Thoracic aorta (tissue), 2 donors: Measurements from ENCODE around the gene PET117. TPM values are rescaled to one million over a fixed set of nuclear protein-coding genes. Genes with fewer than 3 reads are reported as not detected.

ENCODE experiments used
- ATAC-seq: fragments of 150-250 bp; one replicate; pipeline ENCODE4 v1.8.0; 2017; ENCODE audit warnings: low read depth; ENCODE audit not compliant: insufficient number of reproducible peaks, low FRiP score
- DNase-seq: peaks from one replicate; pipeline ENCODE4 v3.0.0-alpha.2; 2020; ENCODE audit warnings: low spot score
- H3K27ac ChIP-seq, 2 donors: fragments of 200-600 bp; sonication (generic); 1 replicate in 1 of 2; 2 replicates in 1 of 2; pipeline ENCODE4 v1.5.1; 2016; ENCODE audit warnings: mild to moderate bottlenecking in 2 of 2, moderate library complexity in 2 of 2
- H3K27me3 ChIP-seq: fragments of 200-600 bp; sonication (generic); replicated peaks from 2 replicates; pipeline ENCODE4 v1.6.0; 2016; ENCODE audit warnings: mild to moderate bottlenecking; ENCODE audit not compliant: insufficient read depth
- H3K36me3 ChIP-seq: fragments of 200-600 bp; sonication (generic); one replicate; pipeline ENCODE4 v1.5.1; 2016
- H3K4me1 ChIP-seq, 2 donors: fragments of 200-600 bp; sonication (generic); 1 replicate in 1 of 2; 2 replicates in 1 of 2; pipeline versions ENCODE4 v1.5.1 to v1.6.0; 2016; ENCODE audit warnings: low read depth in 2 of 2, mild to moderate bottlenecking in 1 of 2; ENCODE audit not compliant: control insufficient read depth in 1 of 2
- H3K4me3 ChIP-seq: fragments of 200-600 bp; sonication (generic); 2 replicates; pipeline ENCODE4 v1.5.1; 2016; ENCODE audit warnings: mild to moderate bottlenecking
- H3K9me3 ChIP-seq: fragments of 200-600 bp; sonication (generic); 2 replicates; pipeline ENCODE4 v1.5.1; 2016
- total RNA-seq, 2 donors: library from RNA; depleted of rRNA; stranded (reverse); fragments of >200 nt; gene quantifications; one replicate each; pipeline versions ENCODE4 v1.1.0 to v1.2.3, GENCODE V29; 2016
- TF ChIP-seq, protein P1 (sequence below): fragments of 200-600 bp; sonication (generic); IDR thresholded peaks from one replicate; pipeline ENCODE4 v1.5.1; 2019; ENCODE audit warnings: antibody characterized with exemption

The PET117 gene
- total RNA-seq, 2 donors from 2014 or later: 4.9 to 25.5 TPM

DNA sequence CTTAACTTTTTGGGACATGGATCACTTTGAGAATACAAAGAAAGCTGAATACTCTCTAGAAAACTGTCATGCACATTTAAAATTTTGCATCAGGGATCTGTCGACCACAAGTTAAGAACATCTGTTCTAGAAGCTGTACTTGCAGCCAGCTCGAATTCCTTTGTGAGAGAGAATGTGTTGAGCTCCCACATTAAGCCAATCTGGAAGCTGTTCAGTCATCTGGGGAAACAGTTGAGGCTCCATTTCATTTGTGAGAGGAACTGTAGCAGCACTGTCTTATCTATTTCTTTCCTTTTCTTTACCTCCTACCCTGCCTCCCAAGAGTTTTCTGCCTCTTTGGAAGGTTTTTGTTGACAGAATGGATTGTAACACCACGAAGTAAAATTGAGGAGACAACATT lies 50.8 kb downstream of the PET117 start:
- no peak for ATAC-seq
- H3K27me3 ChIP-seq: no peaks in the 10 kb centered on the region
- TF ChIP-seq, protein P1, sequence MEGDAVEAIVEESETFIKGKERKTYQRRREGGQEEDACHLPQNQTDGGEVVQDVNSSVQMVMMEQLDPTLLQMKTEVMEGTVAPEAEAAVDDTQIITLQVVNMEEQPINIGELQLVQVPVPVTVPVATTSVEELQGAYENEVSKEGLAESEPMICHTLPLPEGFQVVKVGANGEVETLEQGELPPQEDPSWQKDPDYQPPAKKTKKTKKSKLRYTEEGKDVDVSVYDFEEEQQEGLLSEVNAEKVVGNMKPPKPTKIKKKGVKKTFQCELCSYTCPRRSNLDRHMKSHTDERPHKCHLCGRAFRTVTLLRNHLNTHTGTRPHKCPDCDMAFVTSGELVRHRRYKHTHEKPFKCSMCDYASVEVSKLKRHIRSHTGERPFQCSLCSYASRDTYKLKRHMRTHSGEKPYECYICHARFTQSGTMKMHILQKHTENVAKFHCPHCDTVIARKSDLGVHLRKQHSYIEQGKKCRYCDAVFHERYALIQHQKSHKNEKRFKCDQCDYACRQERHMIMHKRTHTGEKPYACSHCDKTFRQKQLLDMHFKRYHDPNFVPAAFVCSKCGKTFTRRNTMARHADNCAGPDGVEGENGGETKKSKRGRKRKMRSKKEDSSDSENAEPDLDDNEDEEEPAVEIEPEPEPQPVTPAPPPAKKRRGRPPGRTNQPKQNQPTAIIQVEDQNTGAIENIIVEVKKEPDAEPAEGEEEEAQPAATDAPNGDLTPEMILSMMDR: no peak
- DNase-seq: no peak
- no peaks in the 10 kb centered on the region for H3K4me1 ChIP-seq
- H3K4me3 ChIP-seq: no peak overlapping the region
- peaks cover 25% of the 10 kb centered on the region for H3K36me3 ChIP-seq
- no peak overlapping the region for H3K27ac ChIP-seq
- no peaks in the 10 kb centered on the region for H3K9me3 ChIP-seq

DNA sequence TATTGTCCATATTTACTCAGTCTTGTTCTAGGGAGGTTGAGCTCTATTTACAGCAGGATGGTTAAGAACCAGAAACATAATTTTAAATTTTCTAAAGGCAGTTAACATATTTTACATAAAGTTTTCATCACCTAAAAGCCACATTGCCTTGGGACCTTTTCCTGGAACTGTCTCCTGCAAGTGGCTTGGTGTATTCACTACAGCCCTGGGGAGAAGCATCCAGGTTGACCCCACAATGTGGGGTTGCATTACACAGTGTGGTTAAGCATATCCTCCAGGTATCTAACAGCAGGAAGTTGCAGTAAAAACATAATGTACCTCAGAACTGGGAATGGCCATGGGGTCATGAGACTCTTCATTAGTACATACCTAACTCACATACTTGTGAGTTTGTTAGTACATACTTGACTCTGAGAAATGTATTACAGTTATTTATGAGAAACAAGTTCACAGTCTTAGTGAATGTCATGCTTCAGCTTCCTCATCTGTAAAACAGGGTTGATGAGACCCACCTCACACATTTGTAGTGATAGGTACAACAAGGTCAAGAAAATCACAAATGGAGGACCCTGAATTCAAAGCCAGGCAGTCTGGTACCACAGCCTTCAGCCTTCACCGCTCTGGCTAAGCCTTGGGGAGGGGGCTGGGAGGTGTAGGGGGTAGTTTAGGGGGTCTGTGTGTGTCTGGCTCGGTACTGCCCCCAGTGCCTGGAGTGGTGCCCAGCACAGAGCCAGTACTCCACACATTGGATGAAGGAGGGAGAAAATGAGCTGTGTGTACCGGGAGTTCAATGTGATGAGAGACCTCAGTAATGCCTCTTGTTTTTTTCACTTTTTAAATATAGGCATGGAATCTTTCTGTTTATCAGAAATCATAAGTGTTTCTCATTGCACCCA lies 52.9 kb downstream of the PET117 start:
- Histone ChIP-seq H3K4me3 (no peak overlapping the region), H3K27ac (no peak overlapping the region), H3K4me1 (no peaks in the 10 kb centered on the region), H3K27me3 (no peaks in the 10 kb centered on the region), H3K9me3 (no peaks in the 10 kb centered on the region), H3K36me3 (peaks cover 15% of the 10 kb centered on the region)
- TF ChIP-seq, protein P1: no peak
- no peak for DNase-seq
- no peak for ATAC-seq

DNA sequence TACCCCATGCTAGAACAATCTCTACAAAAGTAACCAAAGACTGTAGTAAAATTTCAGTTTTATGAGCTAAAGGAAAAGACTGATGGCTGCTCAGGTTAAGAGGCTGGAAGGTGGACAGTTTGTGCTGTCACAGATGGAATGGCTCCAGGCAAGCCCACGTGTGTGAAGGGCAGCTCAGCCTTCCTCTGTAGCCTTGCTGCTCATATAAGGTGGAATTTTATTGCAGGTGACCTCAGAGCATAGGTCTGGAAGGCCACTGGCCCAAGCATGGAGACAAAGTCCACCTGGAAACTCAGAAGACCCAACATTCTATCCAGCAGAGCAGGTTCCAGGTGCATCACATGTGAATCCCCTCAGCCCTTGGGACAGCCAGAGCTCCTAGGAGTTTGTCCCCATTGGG lies 53.6 kb downstream of the PET117 start:
- no peaks in the 10 kb centered on the region for H3K4me1 ChIP-seq
- H3K4me3 ChIP-seq: no peak overlapping the region
- TF ChIP-seq, protein P1: no peak
- H3K27ac ChIP-seq: no peak overlapping the region
- ATAC-seq (no peak), DNase-seq (no peak)
- H3K9me3 ChIP-seq: no peaks in the 10 kb centered on the region
- no peaks in the 10 kb centered on the region for H3K27me3 ChIP-seq
- peaks cover 9% of the 10 kb centered on the region for H3K36me3 ChIP-seq

Other genes starting within 250 kb of the PET117 start
- gene SNX5, start 169.1 kb upstream of the PET117 start, total RNA-seq: 100 to 1,000 TPM in 1 of 2 donors, 10 to 100 TPM in 1; 63.0 to 112 TPM
- 1 to 10 TPM; 7.4 to 8.8 TPM for gene MGME1, start 168.8 kb upstream of the PET117 start, total RNA-seq
- under 1 TPM in 1 of 2 donors, not detected in 1; 0.71 TPM for gene OVOL2, start 79.9 kb upstream of the PET117 start, total RNA-seq
- gene KAT14, start within 50 bp of the PET117 start, total RNA-seq: 10 to 100 TPM in 1 of 2 donors, 1 to 10 TPM in 1; 7.7 to 11.7 TPM
- 10 to 100 TPM in 1 of 2 donors, 1 to 10 TPM in 1; 9.1 to 13.7 TPM for gene ZNF133, start 150.7 kb downstream of the PET117 start, total RNA-seq